ENCODE data around the gene APOL5.

APOL5 gene

GRCh38 chr22:35743326-35743860 lies 25.7 kb downstream of the APOL5 start:
- no peak for DNase-seq

- DNase-seq = no peak
These were observed 28.6 kb downstream of the APOL5 start for GRCh38 chr22:35746248-35746647.

GRCh38 chr22:35746946-35747703 lies 29.5 kb downstream of the APOL5 start:
- no peak for DNase-seq

- DNase-seq = no peak
These were observed 32.1 kb downstream of the APOL5 start for GRCh38 chr22:35749808-35750207.

- no peak for DNase-seq
These were observed 34.6 kb downstream of the APOL5 start for GRCh38 chr22:35752006-35752862.

- DNase-seq = no peak
These were observed 35.2 kb downstream of the APOL5 start for GRCh38 chr22:35752863-35753189.

- DNase-seq = no peak
These were observed 37.1 kb downstream of the APOL5 start for GRCh38 chr22:35754761-35755160.

GRCh38 chr22:35756722-35757121 lies 39.0 kb downstream of the APOL5 start:
- DNase-seq = no peak

- no peak for DNase-seq
These were observed 40.7 kb downstream of the APOL5 start for GRCh38 chr22:35758394-35758793.

GRCh38 chr22:35761037-35761436 lies 43.4 kb downstream of the APOL5 start:
- DNase-seq = no peak

- DNase-seq = no peak
These were observed 49.2 kb downstream of the APOL5 start for GRCh38 chr22:35766654-35767580.

GRCh38 chr22:35769974-35770373 lies 52.3 kb downstream of the APOL5 start:
- no peak for DNase-seq

GRCh38 chr22:35775339-35775738 lies 57.7 kb downstream of the APOL5 start:
- no peak for DNase-seq

GRCh38 chr22:35777335-35777975 lies 59.8 kb downstream of the APOL5 start:
- no peak for DNase-seq

Measured in CD4-positive, alpha-beta T cell treated with Interleukin-6 for 4 hours (primary cell).